PFSK-1 (cell line): Measurements from ENCODE around the gene PRPF19.

ENCODE experiments used
- POLR2AphosphoS5 ChIP-seq: IDR thresholded peaks from 2 replicates; pipeline ENCODE4 v1.6.1; 2012; ENCODE audit warnings: low read depth, mild to moderate bottlenecking, control low read depth, low read length, moderate library complexity
- TF ChIP-seq, protein P1 (sequence below), 2 experiments: IDR thresholded peaks; 2 replicates each; pipeline versions ENCODE4 v1.6.1 to v1.8.0; 2011 to 2012; ENCODE audit warnings: low read depth in 2 of 2, low read length in 2 of 2, control low read depth in 1 of 2, inconsistent platforms in 1 of 2, mild to moderate bottlenecking in 1 of 2, moderate library complexity in 1 of 2; ENCODE audit not compliant: insufficient read depth in 1 of 2

GRCh38 chr11:60847896-60848295, 58.5 kb downstream of the PRPF19 start:
- no peak for TF ChIP-seq POLR2AphosphoS5
- TF ChIP-seq, protein P1, sequence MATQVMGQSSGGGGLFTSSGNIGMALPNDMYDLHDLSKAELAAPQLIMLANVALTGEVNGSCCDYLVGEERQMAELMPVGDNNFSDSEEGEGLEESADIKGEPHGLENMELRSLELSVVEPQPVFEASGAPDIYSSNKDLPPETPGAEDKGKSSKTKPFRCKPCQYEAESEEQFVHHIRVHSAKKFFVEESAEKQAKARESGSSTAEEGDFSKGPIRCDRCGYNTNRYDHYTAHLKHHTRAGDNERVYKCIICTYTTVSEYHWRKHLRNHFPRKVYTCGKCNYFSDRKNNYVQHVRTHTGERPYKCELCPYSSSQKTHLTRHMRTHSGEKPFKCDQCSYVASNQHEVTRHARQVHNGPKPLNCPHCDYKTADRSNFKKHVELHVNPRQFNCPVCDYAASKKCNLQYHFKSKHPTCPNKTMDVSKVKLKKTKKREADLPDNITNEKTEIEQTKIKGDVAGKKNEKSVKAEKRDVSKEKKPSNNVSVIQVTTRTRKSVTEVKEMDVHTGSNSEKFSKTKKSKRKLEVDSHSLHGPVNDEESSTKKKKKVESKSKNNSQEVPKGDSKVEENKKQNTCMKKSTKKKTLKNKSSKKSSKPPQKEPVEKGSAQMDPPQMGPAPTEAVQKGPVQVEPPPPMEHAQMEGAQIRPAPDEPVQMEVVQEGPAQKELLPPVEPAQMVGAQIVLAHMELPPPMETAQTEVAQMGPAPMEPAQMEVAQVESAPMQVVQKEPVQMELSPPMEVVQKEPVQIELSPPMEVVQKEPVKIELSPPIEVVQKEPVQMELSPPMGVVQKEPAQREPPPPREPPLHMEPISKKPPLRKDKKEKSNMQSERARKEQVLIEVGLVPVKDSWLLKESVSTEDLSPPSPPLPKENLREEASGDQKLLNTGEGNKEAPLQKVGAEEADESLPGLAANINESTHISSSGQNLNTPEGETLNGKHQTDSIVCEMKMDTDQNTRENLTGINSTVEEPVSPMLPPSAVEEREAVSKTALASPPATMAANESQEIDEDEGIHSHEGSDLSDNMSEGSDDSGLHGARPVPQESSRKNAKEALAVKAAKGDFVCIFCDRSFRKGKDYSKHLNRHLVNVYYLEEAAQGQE (IDR thresholded peaks at IDR 0.05; ENCODE audit: insufficient read depth in 1 of 2, low read depth in 2 of 2, low read length in 2 of 2) = no peak
